Measurements from ENCODE around the gene UGT1A9. TPM values are rescaled to one million over a fixed set of nuclear protein-coding genes. Genes with fewer than 3 reads are reported as not detected.

Gene UGT1A9
- total and polyA plus RNA-seq, 2 of the 13 experiments (the other 11 are each of a cell fraction or from before 2014, with no cell fraction given): 0.07 TPM; not detected in 1

DNA sequence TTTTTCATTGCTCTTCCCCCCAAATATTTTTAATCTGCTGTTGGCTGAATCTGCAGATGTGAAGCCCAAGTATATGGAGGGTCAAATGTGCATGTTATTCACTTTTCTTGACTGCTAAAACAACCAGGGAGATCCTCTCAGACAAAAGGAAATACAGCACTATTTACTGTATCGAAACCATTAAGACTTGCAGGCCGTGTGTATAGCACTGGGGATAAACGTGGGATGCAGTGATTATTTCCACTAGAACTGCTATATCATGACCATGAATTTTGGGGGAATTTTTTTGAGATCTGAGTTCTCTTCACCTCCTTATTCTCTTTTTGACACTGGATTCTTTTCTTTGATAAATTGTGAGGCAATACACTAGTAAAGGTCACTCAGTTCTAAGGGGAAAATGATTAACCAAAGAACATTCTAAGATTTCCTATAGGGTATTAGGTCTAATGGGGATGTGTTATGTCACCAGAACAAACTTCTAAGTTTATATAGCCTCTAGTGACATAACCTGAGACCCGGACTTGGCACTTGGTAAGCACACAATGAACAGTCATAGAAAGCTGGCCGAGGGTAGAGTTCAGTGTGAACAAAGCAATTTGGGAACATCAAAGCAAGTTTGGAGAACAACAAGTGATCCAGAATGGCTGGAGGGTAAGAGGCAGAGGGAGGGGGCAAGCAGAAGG is 73.5 kb downstream of the UGT1A9 start (continued):
- TF ChIP-seq, protein P1, sequence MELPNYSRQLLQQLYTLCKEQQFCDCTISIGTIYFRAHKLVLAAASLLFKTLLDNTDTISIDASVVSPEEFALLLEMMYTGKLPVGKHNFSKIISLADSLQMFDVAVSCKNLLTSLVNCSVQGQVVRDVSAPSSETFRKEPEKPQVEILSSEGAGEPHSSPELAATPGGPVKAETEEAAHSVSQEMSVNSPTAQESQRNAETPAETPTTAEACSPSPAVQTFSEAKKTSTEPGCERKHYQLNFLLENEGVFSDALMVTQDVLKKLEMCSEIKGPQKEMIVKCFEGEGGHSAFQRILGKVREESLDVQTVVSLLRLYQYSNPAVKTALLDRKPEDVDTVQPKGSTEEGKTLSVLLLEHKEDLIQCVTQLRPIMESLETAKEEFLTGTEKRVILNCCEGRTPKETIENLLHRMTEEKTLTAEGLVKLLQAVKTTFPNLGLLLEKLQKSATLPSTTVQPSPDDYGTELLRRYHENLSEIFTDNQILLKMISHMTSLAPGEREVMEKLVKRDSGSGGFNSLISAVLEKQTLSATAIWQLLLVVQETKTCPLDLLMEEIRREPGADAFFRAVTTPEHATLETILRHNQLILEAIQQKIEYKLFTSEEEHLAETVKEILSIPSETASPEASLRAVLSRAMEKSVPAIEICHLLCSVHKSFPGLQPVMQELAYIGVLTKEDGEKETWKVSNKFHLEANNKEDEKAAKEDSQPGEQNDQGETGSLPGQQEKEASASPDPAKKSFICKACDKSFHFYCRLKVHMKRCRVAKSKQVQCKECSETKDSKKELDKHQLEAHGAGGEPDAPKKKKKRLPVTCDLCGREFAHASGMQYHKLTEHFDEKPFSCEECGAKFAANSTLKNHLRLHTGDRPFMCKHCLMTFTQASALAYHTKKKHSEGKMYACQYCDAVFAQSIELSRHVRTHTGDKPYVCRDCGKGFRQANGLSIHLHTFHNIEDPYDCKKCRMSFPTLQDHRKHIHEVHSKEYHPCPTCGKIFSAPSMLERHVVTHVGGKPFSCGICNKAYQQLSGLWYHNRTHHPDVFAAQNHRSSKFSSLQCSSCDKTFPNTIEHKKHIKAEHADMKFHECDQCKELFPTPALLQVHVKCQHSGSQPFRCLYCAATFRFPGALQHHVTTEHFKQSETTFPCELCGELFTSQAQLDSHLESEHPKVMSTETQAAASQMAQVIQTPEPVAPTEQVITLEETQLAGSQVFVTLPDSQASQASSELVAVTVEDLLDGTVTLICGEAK (IDR thresholded peaks at IDR 0.05): no peak
- TF ChIP-seq, protein P1 (CRISPR knock-in tag; IDR thresholded peaks at IDR 0.05): peak; percentile 49; the same call in 1 of the 2 replicates
- TF ChIP-seq ZNF577 (CRISPR knock-in tag; IDR thresholded peaks at IDR 0.05; ENCODE audit: borderline replicate concordance, low read depth): no peak
- TF ChIP-seq ZNF879 (CRISPR knock-in tag; IDR thresholded peaks at IDR 0.05): no peak
- TF ChIP-seq, protein P2, sequence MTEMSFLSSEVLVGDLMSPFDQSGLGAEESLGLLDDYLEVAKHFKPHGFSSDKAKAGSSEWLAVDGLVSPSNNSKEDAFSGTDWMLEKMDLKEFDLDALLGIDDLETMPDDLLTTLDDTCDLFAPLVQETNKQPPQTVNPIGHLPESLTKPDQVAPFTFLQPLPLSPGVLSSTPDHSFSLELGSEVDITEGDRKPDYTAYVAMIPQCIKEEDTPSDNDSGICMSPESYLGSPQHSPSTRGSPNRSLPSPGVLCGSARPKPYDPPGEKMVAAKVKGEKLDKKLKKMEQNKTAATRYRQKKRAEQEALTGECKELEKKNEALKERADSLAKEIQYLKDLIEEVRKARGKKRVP (CRISPR knock-in tag; IDR thresholded peaks at IDR 0.05): peak in 1 of 2 experiments; percentile 87; a peak in 2 of 4 replicates
- peak; percentile 72 for TF ChIP-seq GATAD1 (CRISPR knock-in tag; IDR thresholded peaks at IDR 0.05)
- TF ChIP-seq, protein P3, sequence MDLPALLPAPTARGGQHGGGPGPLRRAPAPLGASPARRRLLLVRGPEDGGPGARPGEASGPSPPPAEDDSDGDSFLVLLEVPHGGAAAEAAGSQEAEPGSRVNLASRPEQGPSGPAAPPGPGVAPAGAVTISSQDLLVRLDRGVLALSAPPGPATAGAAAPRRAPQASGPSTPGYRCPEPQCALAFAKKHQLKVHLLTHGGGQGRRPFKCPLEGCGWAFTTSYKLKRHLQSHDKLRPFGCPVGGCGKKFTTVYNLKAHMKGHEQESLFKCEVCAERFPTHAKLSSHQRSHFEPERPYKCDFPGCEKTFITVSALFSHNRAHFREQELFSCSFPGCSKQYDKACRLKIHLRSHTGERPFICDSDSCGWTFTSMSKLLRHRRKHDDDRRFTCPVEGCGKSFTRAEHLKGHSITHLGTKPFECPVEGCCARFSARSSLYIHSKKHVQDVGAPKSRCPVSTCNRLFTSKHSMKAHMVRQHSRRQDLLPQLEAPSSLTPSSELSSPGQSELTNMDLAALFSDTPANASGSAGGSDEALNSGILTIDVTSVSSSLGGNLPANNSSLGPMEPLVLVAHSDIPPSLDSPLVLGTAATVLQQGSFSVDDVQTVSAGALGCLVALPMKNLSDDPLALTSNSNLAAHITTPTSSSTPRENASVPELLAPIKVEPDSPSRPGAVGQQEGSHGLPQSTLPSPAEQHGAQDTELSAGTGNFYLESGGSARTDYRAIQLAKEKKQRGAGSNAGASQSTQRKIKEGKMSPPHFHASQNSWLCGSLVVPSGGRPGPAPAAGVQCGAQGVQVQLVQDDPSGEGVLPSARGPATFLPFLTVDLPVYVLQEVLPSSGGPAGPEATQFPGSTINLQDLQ (CRISPR knock-in tag; IDR thresholded peaks at IDR 0.05): no peak
- TF ChIP-seq FOXM1 (CRISPR knock-in tag; IDR thresholded peaks at IDR 0.05): no peak
- no peak for TF ChIP-seq PHF20 (CRISPR knock-in tag; IDR thresholded peaks at IDR 0.05)
- TF ChIP-seq REXO4 (CRISPR knock-in tag; IDR thresholded peaks at IDR 0.05; ENCODE audit: borderline replicate concordance): no peak
- TF ChIP-seq ZNF644 (CRISPR knock-in tag; IDR thresholded peaks at IDR 0.05; ENCODE audit: low read depth): peak; percentile 65
- TF ChIP-seq, protein P4, sequence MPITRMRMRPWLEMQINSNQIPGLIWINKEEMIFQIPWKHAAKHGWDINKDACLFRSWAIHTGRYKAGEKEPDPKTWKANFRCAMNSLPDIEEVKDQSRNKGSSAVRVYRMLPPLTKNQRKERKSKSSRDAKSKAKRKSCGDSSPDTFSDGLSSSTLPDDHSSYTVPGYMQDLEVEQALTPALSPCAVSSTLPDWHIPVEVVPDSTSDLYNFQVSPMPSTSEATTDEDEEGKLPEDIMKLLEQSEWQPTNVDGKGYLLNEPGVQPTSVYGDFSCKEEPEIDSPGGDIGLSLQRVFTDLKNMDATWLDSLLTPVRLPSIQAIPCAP (CRISPR knock-in tag; IDR thresholded peaks at IDR 0.05; ENCODE audit: low read depth): no peak
- peak; percentile 91 for TF ChIP-seq NFKBIZ (CRISPR knock-in tag; IDR thresholded peaks at IDR 0.05)
- no peak for TF ChIP-seq RARG (CRISPR knock-in tag; IDR thresholded peaks at IDR 0.05; ENCODE audit: low read depth)
- peak; percentile 98 for TF ChIP-seq FOXK1 (CRISPR knock-in tag; IDR thresholded peaks at IDR 0.05; ENCODE audit: borderline replicate concordance, low read depth)
